Skeletal muscle satellite cell (primary cell): ENCODE data around the gene CMSS1.

Experiments
- H3K27me3 ChIP-seq: 2 replicates; pipeline ENCODE4 v1.7.0; 2013; ENCODE audit warnings: low read length; ENCODE audit not compliant: control insufficient read depth, insufficient read depth
- H3K36me3 ChIP-seq: 2 replicates; pipeline ENCODE4 v1.7.0; 2013; ENCODE audit warnings: mild to moderate bottlenecking, control low read depth, low read length; ENCODE audit not compliant: insufficient read depth
- H3K4me1 ChIP-seq: 2 replicates; pipeline ENCODE4 v1.7.0; 2013; ENCODE audit warnings: low read length; ENCODE audit not compliant: control insufficient read depth, insufficient read depth
- H3K4me2 ChIP-seq: 2 replicates; pipeline ENCODE4 v1.7.0; 2013; ENCODE audit warnings: mild to moderate bottlenecking, low read length
- H3K4me3 ChIP-seq: 2 replicates; pipeline ENCODE4 v1.7.0; 2013; ENCODE audit warnings: low read length
- H3K9ac ChIP-seq: 2 replicates; pipeline ENCODE4 v1.7.0; 2013; ENCODE audit warnings: mild to moderate bottlenecking, low read depth, low read length, moderate library complexity
- H3K9me3 ChIP-seq: replicated peaks from 2 replicates; pipeline ENCODE4 v1.7.0; 2013; ENCODE audit warnings: mild to moderate bottlenecking, control low read depth, low read length

Gene CMSS1

GRCh38 chr3:99928771-99929744 is 111.4 kb downstream of the CMSS1 start:
- H3K9me3 ChIP-seq = no peaks in the 10 kb centered on the region
- H3K36me3 ChIP-seq = no peaks in the 10 kb centered on the region
- no peak overlapping the region for H3K4me3 ChIP-seq
- H3K4me2 ChIP-seq = peak overlapping the region; percentile 33
- no peak overlapping the region for H3K9ac ChIP-seq
- H3K4me1 ChIP-seq = peaks cover 19% of the 10 kb centered on the region
- H3K27me3 ChIP-seq = no peaks in the 10 kb centered on the region

- peak overlapping the region; percentile 33 for H3K4me2 ChIP-seq
- no peak overlapping the region for H3K9ac ChIP-seq
- no peak overlapping the region for H3K4me3 ChIP-seq
- no peaks in the 10 kb centered on the region for H3K9me3 ChIP-seq
- peaks cover 20% of the 10 kb centered on the region for H3K4me1 ChIP-seq
- no peaks in the 10 kb centered on the region for H3K27me3 ChIP-seq
- no peaks in the 10 kb centered on the region for H3K36me3 ChIP-seq
Measured at GRCh38 chr3:99929745-99930139, 112.1 kb downstream of the CMSS1 start.

GRCh38 chr3:99931059-99931458 is 113.4 kb downstream of the CMSS1 start:
- no peaks in the 10 kb centered on the region for H3K36me3 ChIP-seq
- H3K4me3 ChIP-seq = no peak overlapping the region
- H3K4me1 ChIP-seq = peaks cover 20% of the 10 kb centered on the region
- H3K9me3 ChIP-seq = no peaks in the 10 kb centered on the region
- no peaks in the 10 kb centered on the region for H3K27me3 ChIP-seq
- H3K4me2 ChIP-seq = no peak overlapping the region
- no peak overlapping the region for H3K9ac ChIP-seq

- Histone ChIP-seq H3K9ac (no peak overlapping the region), H3K4me1 (peaks cover 37% of the 10 kb centered on the region), H3K4me3 (no peak overlapping the region), H3K9me3 (no peaks in the 10 kb centered on the region), H3K27me3 (no peaks in the 10 kb centered on the region), H3K36me3 (no peaks in the 10 kb centered on the region), H3K4me2 (no peak overlapping the region)
Measured at GRCh38 chr3:99933971-99934750, 116.5 kb downstream of the CMSS1 start.

GRCh38 chr3:99934975-99935797 is 117.5 kb downstream of the CMSS1 start:
- H3K4me2 ChIP-seq = no peak overlapping the region
- no peaks in the 10 kb centered on the region for H3K27me3 ChIP-seq
- no peaks in the 10 kb centered on the region for H3K9me3 ChIP-seq
- H3K9ac ChIP-seq = no peak overlapping the region
- peaks cover 30% of the 10 kb centered on the region for H3K4me1 ChIP-seq
- no peaks in the 10 kb centered on the region for H3K36me3 ChIP-seq
- no peak overlapping the region for H3K4me3 ChIP-seq

- H3K36me3 ChIP-seq = no peaks in the 10 kb centered on the region
- H3K9me3 ChIP-seq = no peaks in the 10 kb centered on the region
- H3K9ac ChIP-seq = no peak overlapping the region
- no peak overlapping the region for H3K4me3 ChIP-seq
- H3K4me2 ChIP-seq = peak overlapping the region; percentile 15
- H3K27me3 ChIP-seq = no peaks in the 10 kb centered on the region
- H3K4me1 ChIP-seq = peaks cover 30% of the 10 kb centered on the region
Measured at GRCh38 chr3:99938270-99938911, 120.7 kb downstream of the CMSS1 start.

- Histone ChIP-seq H3K4me3 (no peak overlapping the region), H3K36me3 (no peaks in the 10 kb centered on the region), H3K9ac (no peak overlapping the region), H3K9me3 (no peaks in the 10 kb centered on the region), H3K4me1 (peaks cover 37% of the 10 kb centered on the region), H3K27me3 (no peaks in the 10 kb centered on the region), H3K4me2 (no peak overlapping the region)
Measured at GRCh38 chr3:99939876-99940275, 122.2 kb downstream of the CMSS1 start.

GRCh38 chr3:99940350-99940749 is 122.7 kb downstream of the CMSS1 start:
- no peaks in the 10 kb centered on the region for H3K9me3 ChIP-seq
- no peak overlapping the region for H3K4me3 ChIP-seq
- no peaks in the 10 kb centered on the region for H3K36me3 ChIP-seq
- no peaks in the 10 kb centered on the region for H3K27me3 ChIP-seq
- H3K4me2 ChIP-seq = no peak overlapping the region
- peaks cover 32% of the 10 kb centered on the region for H3K4me1 ChIP-seq
- no peak overlapping the region for H3K9ac ChIP-seq

GRCh38 chr3:99941211-99941610 is 123.5 kb downstream of the CMSS1 start:
- Histone ChIP-seq H3K9ac (no peak overlapping the region), H3K27me3 (no peaks in the 10 kb centered on the region), H3K4me1 (peaks cover 31% of the 10 kb centered on the region), H3K9me3 (no peaks in the 10 kb centered on the region), H3K4me3 (no peak overlapping the region), H3K4me2 (no peak overlapping the region), H3K36me3 (no peaks in the 10 kb centered on the region)

GRCh38 chr3:99943931-99944761 is 126.5 kb downstream of the CMSS1 start:
- H3K4me1 ChIP-seq = peaks cover 11% of the 10 kb centered on the region
- H3K4me3 ChIP-seq = no peak overlapping the region
- H3K4me2 ChIP-seq = no peak overlapping the region
- H3K9me3 ChIP-seq = no peaks in the 10 kb centered on the region
- no peaks in the 10 kb centered on the region for H3K36me3 ChIP-seq
- H3K9ac ChIP-seq = no peak overlapping the region
- H3K27me3 ChIP-seq = no peaks in the 10 kb centered on the region
